ENCODE results near the gene LEPROT. TPM values are rescaled to one million over a fixed set of nuclear protein-coding genes. Genes with fewer than 3 reads are reported as not detected.

LEPROT gene
- polyA plus RNA-seq, 1 experiment: 86.7 TPM

- H3K27me3 ChIP-seq (ENCODE audit: control insufficient read depth, insufficient read depth, low read length): no peaks in the 10 kb centered on the region
- no peak overlapping the region for H3K4me3 ChIP-seq (ENCODE audit: low read depth, low read length)
- H3K9me3 ChIP-seq (ENCODE audit: control insufficient read depth, insufficient read depth, low read length): no peaks in the 10 kb centered on the region
- no peak for TF ChIP-seq CTCF (IDR thresholded peaks at IDR 0.05; ENCODE audit: low read depth, low read length)
- no peak for DNase-seq (ENCODE audit: low read depth, low spot score)
- H3K27ac ChIP-seq (ENCODE audit: low read depth, low read length): no peak overlapping the region
- ChIA-PET CTCF (interaction anchor here (1.6 to 3.2 kb wide), 2 partner anchors 13 to 270 kb away, joined by 6 to 13 read pairs; no protein-coding TSS in a partner anchor), POLR2A (no interaction called here)
Measured at GRCh38 chr1:65417729-65418128, 2.7 kb upstream of the LEPROT start.

DNA sequence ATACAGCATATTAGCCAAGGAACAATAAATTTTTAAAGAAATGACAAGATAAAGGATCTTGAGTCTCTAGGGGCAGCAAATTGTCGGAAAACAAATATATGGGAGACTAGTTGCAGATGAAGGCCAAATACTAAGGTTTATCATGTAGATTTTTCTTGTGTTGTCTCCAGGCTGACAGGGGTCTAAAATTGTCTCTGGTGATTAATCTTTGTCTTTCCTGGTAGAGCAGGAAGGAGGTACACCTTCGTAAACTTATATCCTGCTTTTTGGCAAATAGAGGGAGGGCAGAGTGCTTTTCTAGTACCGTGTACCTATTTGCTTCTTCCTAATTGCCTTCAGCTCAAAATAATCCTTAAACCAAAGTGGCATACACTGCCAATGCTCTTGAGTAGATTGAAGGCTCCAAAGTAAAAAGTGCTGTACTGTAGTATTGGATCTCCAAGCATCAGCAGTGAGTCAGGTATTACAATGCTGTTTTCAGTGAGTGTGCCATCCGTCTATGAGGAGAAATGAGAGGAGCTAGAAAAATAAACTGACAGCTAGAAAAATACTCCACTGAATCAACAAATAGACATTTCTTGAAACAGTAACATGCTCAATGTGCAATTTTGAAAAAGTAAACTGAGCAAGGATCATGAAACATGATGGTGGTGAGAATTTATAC, 1.8 kb upstream of the LEPROT start:
- Histone ChIP-seq H3K9me3 (ENCODE audit: control insufficient read depth, insufficient read depth, low read length) (no peaks in the 10 kb centered on the region), H3K27ac (ENCODE audit: low read depth, low read length) (no peak overlapping the region), H3K27me3 (ENCODE audit: control insufficient read depth, insufficient read depth, low read length) (no peaks in the 10 kb centered on the region), H3K4me3 (ENCODE audit: low read depth, low read length) (no peak overlapping the region)
- CTCF ChIA-PET: interaction anchor here (0.6 to 3.2 kb wide), 4 partner anchors 12 to 360 kb away, joined by 3 to 13 read pairs (median 4); no protein-coding TSS in a partner anchor
- POLR2A ChIA-PET: no interaction called here
- no peak for DNase-seq (ENCODE audit: low read depth, low spot score)
- no peak for TF ChIP-seq CTCF (IDR thresholded peaks at IDR 0.05; ENCODE audit: low read depth, low read length)

DNA sequence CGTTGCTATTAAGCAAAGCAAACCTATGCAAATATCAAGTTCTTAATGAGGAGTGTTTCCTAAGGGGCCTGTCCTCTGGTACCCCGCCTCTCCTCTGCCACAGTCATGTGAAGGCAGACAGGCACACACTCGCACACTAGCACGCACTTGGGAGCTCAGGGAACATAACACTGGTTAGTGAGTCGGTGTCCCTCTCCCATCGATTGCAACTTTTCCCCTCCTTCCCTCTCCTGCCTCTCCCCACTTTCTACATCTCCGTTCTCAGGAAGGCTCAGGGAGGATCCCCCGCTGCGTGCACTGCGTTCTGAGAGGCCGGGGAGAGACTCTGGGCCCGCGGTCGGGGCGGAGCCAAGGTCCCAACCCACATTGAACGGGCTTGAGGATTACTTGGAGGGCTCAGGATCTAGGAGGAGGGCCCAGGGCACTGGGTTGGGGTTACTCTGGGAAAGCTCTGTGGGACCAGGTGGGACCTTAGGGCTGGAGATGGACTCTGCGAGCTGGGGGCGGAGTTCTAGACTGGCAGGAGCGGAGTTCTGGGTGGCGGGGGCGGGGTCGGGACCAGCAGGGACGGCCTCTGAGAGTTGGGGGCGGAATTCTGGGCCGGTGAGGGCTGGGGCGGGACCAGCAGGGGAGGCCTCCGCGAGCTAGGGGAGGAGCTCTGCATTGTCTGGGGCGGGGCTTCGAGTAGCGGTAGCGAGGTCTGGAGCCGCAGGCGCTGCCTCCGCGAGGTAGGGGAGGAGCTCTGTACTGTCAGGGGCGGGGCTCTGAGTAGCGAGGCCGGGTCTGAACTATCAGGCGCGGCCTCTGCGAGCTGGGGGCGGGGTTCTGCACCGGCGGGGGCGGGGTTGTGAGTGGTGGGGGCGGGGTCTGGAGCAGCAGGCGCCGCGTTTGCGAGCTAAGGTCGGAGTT, 533 bp upstream of the LEPROT start:
- POLR2A ChIA-PET: interaction anchor here (0.6 kb wide), 1 partner anchor 1386 kb away, joined by 3 read pairs; no protein-coding TSS in a partner anchor
- Histone ChIP-seq H3K4me3 (ENCODE audit: low read depth, low read length) (peak overlapping the region; percentile 73), H3K27me3 (ENCODE audit: control insufficient read depth, insufficient read depth, low read length) (no peaks in the 10 kb centered on the region), H3K9me3 (ENCODE audit: control insufficient read depth, insufficient read depth, low read length) (no peaks in the 10 kb centered on the region), H3K27ac (ENCODE audit: low read depth, low read length) (peak overlapping the region; percentile 65)
- CTCF ChIA-PET: interaction anchor here (0.6 to 3.2 kb wide), 10 partner anchors 8 to 361 kb away, joined by 3 to 14 read pairs (median 4); no protein-coding TSS in a partner anchor
- TF ChIP-seq CTCF (IDR thresholded peaks at IDR 0.05; ENCODE audit: low read depth, low read length): no peak
- peak; percentile 96 for DNase-seq (ENCODE audit: low read depth, low spot score)

DNA sequence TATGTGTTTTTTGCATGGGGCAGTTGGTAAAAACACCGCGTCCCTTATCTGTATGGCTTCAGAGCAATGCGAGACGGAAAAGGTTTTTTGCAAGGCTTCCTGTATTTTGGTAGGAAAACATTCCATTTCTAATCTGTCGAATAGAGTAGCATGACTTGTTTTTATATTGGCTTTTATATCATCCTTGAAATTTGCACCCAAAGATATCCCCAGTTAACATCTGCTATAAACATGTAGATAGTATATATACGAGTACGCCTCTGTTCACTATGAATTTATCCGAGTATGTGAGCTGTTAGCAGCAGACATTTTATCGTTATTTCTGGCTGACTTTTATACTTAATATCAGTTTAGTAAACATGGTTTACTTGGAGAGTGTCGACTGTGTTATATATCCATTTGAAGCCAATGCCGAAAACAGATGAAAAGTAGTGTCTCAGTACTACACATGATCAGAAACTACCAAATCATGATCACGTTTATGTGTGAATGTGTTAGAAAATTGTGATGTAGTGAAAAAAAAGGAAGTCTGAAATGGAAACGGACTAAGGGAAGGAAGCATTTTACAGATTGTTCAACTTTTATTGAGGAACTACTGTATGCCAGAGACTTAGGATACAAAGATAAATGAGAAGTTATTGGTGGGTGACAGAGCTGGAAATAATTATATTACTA, 1.0 kb downstream of the LEPROT start:
- peak overlapping the region; percentile 82 for H3K4me3 ChIP-seq (ENCODE audit: low read depth, low read length)
- H3K9me3 ChIP-seq (ENCODE audit: control insufficient read depth, insufficient read depth, low read length): no peaks in the 10 kb centered on the region
- no peaks in the 10 kb centered on the region for H3K27me3 ChIP-seq (ENCODE audit: control insufficient read depth, insufficient read depth, low read length)
- TF ChIP-seq CTCF (IDR thresholded peaks at IDR 0.05; ENCODE audit: low read depth, low read length): no peak
- CTCF ChIA-PET: interaction anchor here (1.3 to 1.4 kb wide), 3 partner anchors 9 to 266 kb away, joined by 3 to 7 read pairs (median 6); no protein-coding TSS in a partner anchor
- POLR2A ChIA-PET: no interaction called here
- no peak for DNase-seq (ENCODE audit: low read depth, low spot score)
- peak overlapping the region; percentile 98 for H3K27ac ChIP-seq (ENCODE audit: low read depth, low read length)
